Stimulated activated CD8-positive, alpha-beta memory T cell treated with anti-CD3 and anti-CD28 coated beads, Interleukin-2, amount 100 ng/mL, for 48 hours (primary cell): ENCODE results near the gene JMJD4.

Experiments
- DNase-seq, 2 donors: peaks; one replicate each; pipeline ENCODE4 v3.0.0-alpha.2; 2020; ENCODE audit warnings: low read depth in 2 of 2

Gene JMJD4

GRCh38 chr1:227685807-227686206, 49.3 kb downstream of the JMJD4 start:
- DNase-seq, result no peak
